HG02798 (cell line): ENCODE measurements around the gene RCBTB1.
"Not testable (repeated sequence)": the region's sequence is repeated elsewhere in the genome, so short reads cannot be mapped to it uniquely, and the experiment has no call there.

Experiments
- ATAC-seq: cut with Tn5 transposase; IDR thresholded peaks from one replicate; pipeline ENCODE4 v1.9.1; 2021; ENCODE audit warnings: mild to moderate bottlenecking; ENCODE audit not compliant: unreplicated experiment, poor library complexity

RCBTB1 gene

DNA sequence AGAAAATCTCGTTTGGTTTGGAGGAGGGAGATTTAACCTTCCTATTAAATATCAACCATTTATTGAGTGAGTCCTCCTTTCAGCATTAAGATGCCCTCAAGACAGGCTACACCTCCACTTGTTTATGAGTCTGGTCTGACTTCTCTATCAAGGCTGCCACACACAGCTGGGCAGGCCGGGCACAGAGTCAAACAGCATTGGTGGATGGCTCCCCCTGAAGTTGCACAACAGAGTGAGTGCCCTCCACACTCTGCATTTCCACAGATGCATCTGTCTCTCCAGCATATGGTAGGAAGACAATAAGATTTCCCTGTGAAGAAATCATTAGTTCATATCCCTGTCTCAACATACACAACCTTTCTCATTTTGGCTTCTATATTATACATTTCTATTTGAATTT, 58.2 kb downstream of the RCBTB1 start:
- no peak for ATAC-seq

DNA sequence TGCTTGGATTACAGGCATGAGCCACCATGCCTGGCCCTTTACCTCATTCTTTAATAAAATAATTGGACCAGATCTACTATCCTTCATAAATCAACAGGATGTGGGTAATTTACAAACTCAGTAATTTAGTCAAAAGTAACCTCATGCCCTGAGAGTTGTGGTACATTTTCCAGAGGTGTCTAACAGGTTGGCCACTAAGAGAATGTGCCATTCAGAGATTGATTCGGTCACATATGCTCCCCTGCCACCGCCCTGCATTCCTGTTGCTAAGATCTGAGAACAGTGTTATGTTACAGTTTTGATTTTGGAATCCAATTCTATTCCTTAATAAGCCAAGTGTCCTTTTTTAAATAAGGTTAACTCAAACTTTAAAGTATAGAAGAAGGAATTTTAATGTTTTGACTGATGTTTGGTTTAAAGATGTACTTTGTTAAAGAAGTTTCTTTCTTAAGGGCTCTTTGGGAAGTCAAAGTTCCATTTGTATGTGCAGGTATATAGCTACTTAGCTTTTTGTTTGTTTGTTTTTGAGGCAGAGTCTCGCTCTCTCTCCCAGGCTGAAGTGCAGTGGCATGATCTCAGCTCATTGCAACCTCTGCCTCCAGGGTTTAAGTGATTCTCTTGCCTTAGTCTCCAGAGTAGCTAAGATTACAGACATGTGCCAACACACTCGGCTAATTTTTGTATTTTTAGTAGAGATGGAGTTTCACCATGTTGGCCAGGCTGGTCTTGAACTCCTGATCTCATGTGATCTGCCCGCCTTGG, 60.4 kb downstream of the RCBTB1 start:
- ATAC-seq: no peak

DNA sequence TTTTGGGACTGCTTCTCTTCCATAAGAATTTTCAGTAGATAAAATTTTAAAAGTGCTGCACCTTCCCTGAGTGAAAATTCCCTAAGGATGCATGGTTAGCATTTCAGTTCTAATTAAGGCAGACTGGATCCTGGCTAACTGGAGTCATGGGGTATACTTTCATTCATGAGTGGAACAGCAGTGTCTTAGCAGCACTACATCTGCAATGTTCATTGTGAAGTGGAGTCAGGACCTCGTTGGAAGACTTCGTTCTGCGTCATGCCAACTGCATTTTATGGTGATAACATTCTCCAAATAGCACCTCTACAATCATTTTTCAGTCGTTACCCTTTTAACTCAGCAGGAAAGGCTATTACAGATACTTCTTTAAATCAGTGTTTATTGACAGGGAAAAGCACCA, 64.1 kb downstream of the RCBTB1 start:
- no peak for ATAC-seq

DNA sequence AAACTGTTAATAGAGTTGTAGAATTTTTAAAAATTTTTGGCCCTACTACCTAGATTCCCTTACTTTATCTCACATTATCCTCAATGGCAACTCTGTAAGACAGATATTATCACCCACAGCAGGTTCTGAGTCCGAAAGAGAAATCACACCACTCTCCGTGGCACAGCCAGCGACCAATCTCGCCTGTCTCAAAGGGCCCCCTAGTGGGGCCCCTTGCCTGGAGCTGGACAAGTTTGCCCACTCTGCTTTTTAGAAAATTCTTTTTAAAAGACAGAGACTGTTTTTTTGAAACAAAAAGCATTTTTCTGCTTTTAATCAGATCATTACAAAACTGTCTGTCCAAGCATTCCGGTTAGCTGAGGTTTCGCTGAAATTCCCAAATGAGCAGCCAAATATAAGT, 67.9 kb downstream of the RCBTB1 start:
- ATAC-seq: no peak

DNA sequence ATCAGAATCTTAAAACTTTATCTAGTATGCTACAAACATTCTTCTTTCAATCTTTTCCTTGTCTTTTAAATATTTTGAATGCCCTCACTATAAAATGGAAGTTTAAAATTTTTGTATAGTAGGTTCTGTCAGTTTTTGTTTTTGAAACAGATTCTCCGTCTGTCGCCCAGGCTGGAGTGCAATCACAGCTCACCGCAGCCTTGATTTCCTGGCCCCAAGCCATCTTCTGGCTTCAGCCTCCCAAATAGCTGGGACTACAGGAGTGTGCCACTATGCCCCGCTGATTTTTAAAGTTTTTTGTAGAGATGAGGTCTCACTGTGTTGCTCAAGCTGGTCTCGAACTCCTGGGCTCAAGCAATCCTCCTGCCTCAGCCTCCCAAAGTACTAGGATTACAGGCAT, 68.9 kb downstream of the RCBTB1 start:
- ATAC-seq: no peak

DNA sequence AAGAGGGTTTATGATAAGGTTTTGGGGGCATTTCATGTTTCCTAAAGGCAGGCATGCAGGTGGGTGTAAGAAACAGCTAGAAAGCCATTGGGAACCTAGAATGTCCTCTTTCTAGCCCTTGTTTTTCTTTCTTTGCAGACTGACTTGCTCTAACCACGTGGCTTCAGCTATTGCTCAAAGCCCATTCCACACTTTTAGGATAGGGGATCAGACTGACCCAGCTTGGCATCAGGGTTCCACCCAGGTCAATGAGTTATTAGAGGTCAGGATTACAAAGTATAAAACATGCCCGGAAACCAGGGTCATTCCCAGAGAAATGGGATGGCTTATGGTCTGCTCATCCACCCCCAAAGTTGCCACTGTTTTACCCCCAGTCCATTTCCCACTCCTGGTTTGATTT, 72.8 kb downstream of the RCBTB1 start:
- ATAC-seq: no peak

DNA sequence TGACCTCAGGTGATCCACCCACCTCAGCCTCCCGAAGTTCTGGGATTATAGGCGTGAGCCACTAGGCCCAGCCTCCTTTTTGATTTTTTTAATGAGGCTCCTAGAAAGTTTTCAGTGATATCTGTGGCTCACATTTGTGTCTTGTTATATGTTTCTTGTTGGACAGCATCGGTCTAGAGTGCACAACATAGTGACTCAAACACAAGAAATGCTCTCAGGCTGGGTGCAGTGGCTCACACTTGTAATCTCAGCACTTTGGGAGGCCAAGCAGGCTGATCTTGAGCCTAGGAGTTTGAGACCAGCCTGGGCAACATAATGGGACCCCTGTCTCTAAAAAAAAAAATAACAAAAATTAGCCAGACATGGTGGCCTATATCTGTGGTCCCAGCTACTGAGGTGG, 81.4 kb downstream of the RCBTB1 start:
- ATAC-seq: no peak

DNA sequence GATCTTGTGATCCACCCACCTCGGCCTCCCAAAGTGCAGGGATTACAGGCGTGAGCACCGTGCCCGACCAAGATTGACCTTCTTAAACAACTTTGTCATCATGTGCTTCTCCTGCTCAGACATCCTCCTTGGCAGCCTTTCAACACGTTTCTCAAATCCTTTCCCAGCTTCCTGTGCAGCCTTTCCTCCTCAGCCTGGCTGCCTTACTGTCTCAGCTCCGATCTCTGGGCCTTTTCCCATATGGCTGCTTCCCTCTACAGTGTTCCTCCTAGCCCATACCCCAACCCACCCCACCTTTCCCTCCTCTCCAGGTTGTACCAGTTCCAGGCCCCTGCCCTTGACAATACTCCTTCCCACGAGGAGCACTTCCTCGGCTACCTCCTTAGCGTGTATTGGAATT, 82.4 kb downstream of the RCBTB1 start:
- ATAC-seq: no peak

DNA sequence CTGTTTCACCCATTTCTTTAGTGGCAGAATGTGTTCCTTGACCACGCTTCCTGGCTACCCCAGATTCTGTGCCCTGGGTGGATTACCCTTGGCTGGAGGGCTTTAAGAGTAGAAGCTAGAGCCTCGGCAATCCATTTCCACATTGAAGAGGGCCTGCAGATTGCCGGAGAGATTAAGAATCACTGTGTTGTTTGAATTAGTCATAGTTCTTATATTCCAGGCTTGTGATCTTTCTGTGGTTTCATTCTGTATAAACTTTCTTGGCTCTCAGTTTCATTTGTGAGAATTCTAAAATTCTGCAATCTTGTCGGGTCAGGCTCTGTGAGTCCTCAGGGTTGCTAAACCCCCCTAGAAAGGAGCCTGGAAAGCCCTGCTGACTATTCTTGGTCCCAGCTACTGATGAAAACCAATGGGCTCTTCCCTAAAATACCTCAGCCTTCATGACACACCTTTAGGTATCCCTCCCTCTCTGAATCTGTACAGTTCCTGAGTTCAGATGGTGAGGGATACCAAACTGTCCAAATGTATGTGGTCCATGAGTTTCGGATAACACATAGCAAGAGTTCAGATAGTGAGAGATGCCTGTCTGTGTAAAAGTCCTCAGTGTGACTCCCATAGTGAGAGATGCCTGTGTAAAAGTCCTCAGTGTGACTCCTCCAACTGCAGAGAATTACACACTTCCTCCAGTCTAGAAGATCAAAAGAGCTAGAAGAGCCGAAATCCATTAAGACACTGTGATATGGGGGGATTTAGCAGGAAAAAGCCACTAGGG, 85.3 kb downstream of the RCBTB1 start:
- ATAC-seq: no peak

DNA sequence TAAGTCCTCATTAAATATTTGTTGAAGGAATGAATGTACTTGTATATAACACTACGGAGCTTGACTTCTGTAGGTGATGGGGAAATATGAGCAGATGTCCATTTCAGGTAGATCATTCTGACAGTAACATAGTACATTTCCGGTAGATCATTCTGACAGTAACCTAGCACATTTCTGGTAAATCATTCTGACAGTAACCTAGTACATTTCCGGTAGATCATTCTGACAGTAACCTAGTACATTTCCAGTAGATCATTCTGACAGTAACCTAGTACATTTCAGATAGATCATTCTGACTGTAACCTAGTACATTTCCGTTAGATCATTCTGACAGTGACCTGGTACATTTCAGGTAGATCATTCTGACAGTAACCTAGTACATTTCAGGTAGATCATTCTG, 87.2 kb downstream of the RCBTB1 start:
- ATAC-seq: no peak

DNA sequence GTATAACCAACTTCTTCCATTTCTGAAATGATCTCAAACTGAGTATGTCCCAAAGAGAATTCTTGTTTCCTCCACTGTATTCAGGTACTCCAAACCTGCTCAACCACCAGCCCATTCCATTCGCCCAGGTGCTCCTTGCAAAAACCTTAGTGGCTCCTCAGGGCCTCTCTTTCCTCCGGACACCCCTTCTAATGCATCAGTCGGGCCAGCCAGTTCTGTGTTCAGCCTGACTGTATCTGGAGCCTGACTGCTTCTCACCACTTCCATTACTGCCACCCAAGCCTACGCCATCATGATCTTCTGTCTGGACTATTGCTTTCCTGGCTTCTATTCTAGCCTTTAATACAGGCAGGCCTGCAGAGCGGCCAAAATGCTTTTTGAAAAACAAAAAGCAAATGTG, 88.1 kb downstream of the RCBTB1 start:
- no peak for ATAC-seq

DNA sequence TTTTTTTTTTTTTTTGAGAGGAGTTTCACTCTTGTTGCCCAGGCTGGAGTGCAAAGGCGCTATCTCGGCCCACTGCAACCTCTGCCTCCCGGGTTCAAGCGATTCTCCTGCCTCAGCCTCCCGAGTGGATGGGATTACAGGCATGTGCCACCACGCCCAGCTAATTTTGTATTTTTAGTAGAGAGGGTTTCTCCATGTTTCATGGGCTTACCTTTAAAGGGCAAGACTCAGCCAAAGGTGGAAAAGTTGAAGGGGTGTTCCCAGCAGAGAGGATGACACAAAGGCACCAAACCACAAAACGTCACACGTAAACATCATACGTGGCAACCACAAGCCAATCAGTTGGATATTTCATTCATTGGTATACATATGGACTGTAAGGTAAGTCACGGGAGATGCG, 88.5 kb downstream of the RCBTB1 start:
- not testable (repeated sequence) for ATAC-seq

DNA sequence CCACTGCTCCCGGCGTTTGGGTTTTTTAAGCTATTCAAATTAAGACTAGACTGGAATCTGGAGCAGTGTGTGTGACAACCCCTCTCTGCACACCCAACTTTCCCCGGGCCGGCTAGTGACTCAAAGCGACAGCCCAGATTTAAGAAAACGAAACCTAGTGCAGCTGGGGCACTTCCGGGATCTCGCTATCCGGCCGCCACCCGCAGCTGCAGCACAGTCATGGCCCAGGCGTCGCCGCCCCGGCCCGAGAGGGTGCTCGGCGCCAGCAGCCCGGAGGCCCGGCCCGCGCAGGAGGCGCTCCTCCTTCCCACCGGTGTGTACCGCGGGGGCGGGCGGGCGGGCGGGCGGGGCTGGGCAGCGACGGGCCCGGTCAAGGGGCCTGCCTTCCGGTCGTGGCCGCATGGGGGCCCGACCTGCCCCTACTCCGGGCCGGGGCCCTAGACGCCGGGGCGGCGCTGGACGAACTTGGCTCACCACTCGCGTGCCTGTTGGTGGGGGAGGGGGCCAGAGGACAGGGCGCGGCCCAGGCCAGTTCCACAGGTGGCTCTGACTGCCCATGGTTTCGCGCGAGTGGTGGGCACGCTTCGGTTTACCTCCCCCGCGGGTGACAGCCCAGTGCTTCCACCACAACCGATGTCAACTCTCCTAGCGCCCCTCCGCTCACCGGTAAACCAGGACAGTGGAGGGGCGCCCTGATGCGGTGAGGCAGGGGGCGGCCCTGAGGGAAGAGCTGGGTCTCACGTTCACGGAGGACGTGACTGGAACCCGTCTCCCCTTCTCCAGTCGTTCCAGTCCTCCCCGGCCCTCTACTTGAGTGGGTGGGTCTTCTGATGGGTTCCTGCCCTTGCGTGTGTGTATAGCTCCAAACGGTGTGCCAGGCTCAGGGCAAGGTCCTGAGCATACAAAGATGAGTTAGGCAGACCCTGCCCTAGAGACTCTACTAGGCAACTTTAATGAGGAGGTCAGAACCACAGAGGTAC, 89.3 kb downstream of the RCBTB1 start, which contains the start of gene PHF11:
PHF11 (plus strand) TSS at position 171 of the 980 bp plus-strand sequence; CDS start at position 220, 49 bp downstream.
- ATAC-seq: peak; percentile 87

DNA sequence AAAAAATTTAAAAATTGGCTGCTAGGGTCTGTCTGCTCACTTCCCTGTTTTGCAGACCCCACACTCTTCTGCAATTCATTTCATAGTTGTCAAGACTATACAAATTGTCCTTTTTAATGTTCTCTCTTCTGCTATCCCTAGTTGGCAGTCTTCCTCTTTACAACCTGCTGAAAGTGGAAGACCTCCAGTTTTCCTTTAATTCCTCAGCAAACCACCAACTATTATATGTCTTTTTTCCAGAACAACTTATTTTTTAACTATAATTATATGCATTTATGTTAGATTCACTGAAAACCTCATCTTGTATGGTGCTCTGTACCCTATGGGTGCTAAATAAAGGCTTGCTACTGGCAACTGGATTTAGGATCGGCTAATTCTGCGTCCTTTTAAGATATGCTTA, 90.7 kb downstream of the RCBTB1 start:
- no peak for ATAC-seq

DNA sequence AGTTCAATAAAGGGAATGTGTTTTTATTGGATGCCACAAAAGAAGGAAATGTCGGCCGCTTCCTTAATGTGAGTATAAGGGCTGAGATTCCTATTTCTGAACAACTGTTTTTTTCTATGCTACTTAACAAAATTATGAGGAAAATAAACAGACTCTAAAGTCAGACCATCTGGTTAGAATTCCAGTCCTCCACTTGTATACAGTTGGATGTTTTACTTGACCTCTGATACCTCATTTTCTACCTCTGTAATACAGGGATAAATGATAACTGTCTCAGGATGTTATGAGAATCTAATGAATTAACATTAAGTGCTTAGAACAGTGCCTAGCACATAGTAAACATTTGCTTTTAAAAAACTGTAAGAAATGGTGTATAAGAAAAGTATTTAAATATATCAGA, 96.8 kb downstream of the RCBTB1 start:
- no peak for ATAC-seq
